ENCODE measurements around the gene RFX1. TPM values are rescaled to one million over a fixed set of nuclear protein-coding genes. Genes with fewer than 3 reads are reported as not detected.

The RFX1 gene
- total RNA-seq, 2 experiments from 2014 or later, result 4.4 to 17.4 TPM

- no peak overlapping the region for H3K4me2 ChIP-seq (ENCODE audit: low read length)
- TF ChIP-seq EZH2phosphoT487 (IDR thresholded peaks at IDR 0.05; ENCODE audit: borderline replicate concordance, low read depth, low read length) (no peak), CTCF (conservative IDR thresholded peaks at IDR 0.05; ENCODE audit: low read length) (no peak)
- CTCF ChIA-PET (ENCODE audit: unreplicated experiment), result no interaction called here
- peaks cover 15% of the 10 kb centered on the region; the same call in 1 of the 2 replicates for H3K36me3 ChIP-seq (ENCODE audit: insufficient read depth, low read length)
- intact Hi-C loops (cut with micrococcal nuclease; ENCODE audit: unreplicated experiment), result no loop called here
- no peaks in the 10 kb centered on the region for H4K20me1 ChIP-seq (ENCODE audit: insufficient read depth, low read length)
- no peaks in the 10 kb centered on the region for H3K9me2 ChIP-seq (ENCODE audit: insufficient read depth, low read length)
- no peaks in the 10 kb centered on the region for H3K79me2 ChIP-seq (ENCODE audit: insufficient read depth, low read depth, low read length)
- no peak overlapping the region for H3K27ac ChIP-seq (ENCODE audit: low read depth, low read length, poor library complexity, severe bottlenecking)
- H2AFZ ChIP-seq (ENCODE audit: low read length), result no peak overlapping the region
- no peaks in the 10 kb centered on the region for H3K4me1 ChIP-seq (ENCODE audit: insufficient read depth, low read length, poor library complexity, severe bottlenecking)
- no TSS peak for BruUV-seq (replicated peaks)
- no peaks in the 10 kb centered on the region for H3K9me3 ChIP-seq (ENCODE audit: low read length)
- POLR2A ChIA-PET, result no interaction called here
- no peak overlapping the region for H3K4me3 ChIP-seq (ENCODE audit: low read depth, low read length, poor library complexity, severe bottlenecking)
- no peak for DNase-seq (ENCODE audit: low spot score)
These were observed 76.2 kb downstream of the RFX1 start for GRCh38 chr19:13929956-13930355.

GRCh38 chr19:13929340-13929739 lies 76.8 kb downstream of the RFX1 start:
- no peak for DNase-seq (ENCODE audit: low spot score)
- Histone ChIP-seq H3K9me3 (ENCODE audit: low read length) (no peaks in the 10 kb centered on the region), H3K4me3 (ENCODE audit: low read depth, low read length, poor library complexity, severe bottlenecking) (no peak overlapping the region), H4K20me1 (ENCODE audit: insufficient read depth, low read length) (no peaks in the 10 kb centered on the region), H3K27ac (ENCODE audit: low read depth, low read length, poor library complexity, severe bottlenecking) (no peak overlapping the region), H3K36me3 (ENCODE audit: insufficient read depth, low read length) (peaks cover 18% of the 10 kb centered on the region; the same call in 1 of the 2 replicates), H3K4me1 (ENCODE audit: insufficient read depth, low read length, poor library complexity, severe bottlenecking) (no peaks in the 10 kb centered on the region), H3K4me2 (ENCODE audit: low read length) (no peak overlapping the region), H3K9me2 (ENCODE audit: insufficient read depth, low read length) (no peaks in the 10 kb centered on the region), H3K79me2 (ENCODE audit: insufficient read depth, low read depth, low read length) (no peaks in the 10 kb centered on the region), H2AFZ (ENCODE audit: low read length) (no peak overlapping the region)
- intact Hi-C loops (cut with micrococcal nuclease; ENCODE audit: unreplicated experiment), result no loop called here
- ChIA-PET CTCF (ENCODE audit: unreplicated experiment) (interaction anchor here (0.6 kb wide), 1 partner anchor 684 kb away, joined by 3 read pairs; no protein-coding TSS in a partner anchor), POLR2A (no interaction called here)
- no peak for TF ChIP-seq CTCF (conservative IDR thresholded peaks at IDR 0.05; ENCODE audit: low read length)
- no peak for TF ChIP-seq EZH2phosphoT487 (IDR thresholded peaks at IDR 0.05; ENCODE audit: borderline replicate concordance, low read depth, low read length)
- BruUV-seq (replicated peaks), result no TSS peak

GRCh38 chr19:13926715-13927114 lies 79.4 kb downstream of the RFX1 start:
- H3K9me3 ChIP-seq (ENCODE audit: low read length), result no peaks in the 10 kb centered on the region
- H3K4me1 ChIP-seq (ENCODE audit: insufficient read depth, low read length, poor library complexity, severe bottlenecking), result no peaks in the 10 kb centered on the region
- no peak for DNase-seq (ENCODE audit: low spot score)
- POLR2A ChIA-PET, result interaction anchor here (0.7 kb wide), 1 partner anchor 275 kb away, joined by 3 read pairs; no protein-coding TSS in a partner anchor
- H2AFZ ChIP-seq (ENCODE audit: low read length), result no peak overlapping the region
- H3K27ac ChIP-seq (ENCODE audit: low read depth, low read length, poor library complexity, severe bottlenecking), result no peak overlapping the region
- H3K9me2 ChIP-seq (ENCODE audit: insufficient read depth, low read length), result no peaks in the 10 kb centered on the region
- peaks cover 33% of the 10 kb centered on the region for H3K36me3 ChIP-seq (ENCODE audit: insufficient read depth, low read length)
- CTCF ChIA-PET (ENCODE audit: unreplicated experiment), result no interaction called here
- H3K79me2 ChIP-seq (ENCODE audit: insufficient read depth, low read depth, low read length), result no peaks in the 10 kb centered on the region
- BruUV-seq (replicated peaks), result no TSS peak
- intact Hi-C loops (cut with micrococcal nuclease; ENCODE audit: unreplicated experiment), result no loop called here
- no peak overlapping the region for H3K4me3 ChIP-seq (ENCODE audit: low read depth, low read length, poor library complexity, severe bottlenecking)
- no peaks in the 10 kb centered on the region for H4K20me1 ChIP-seq (ENCODE audit: insufficient read depth, low read length)
- H3K4me2 ChIP-seq (ENCODE audit: low read length), result no peak overlapping the region
- no peak for TF ChIP-seq EZH2phosphoT487 (IDR thresholded peaks at IDR 0.05; ENCODE audit: borderline replicate concordance, low read depth, low read length)
- TF ChIP-seq CTCF (conservative IDR thresholded peaks at IDR 0.05; ENCODE audit: low read length), result no peak

Data from OCI-LY7 (cell line).